Measurements from ENCODE around the gene TMEM54. TPM values are rescaled to one million over a fixed set of nuclear protein-coding genes. Genes with fewer than 3 reads are reported as not detected.

TMEM54 gene
- total RNA-seq, 1 donor from 2014 or later: 10.5 TPM

- DNase-seq: no peak
- intact Hi-C loops (cut with DNase I): loop anchor here (10.0 kb wide), 2 partner anchors 47 to 377 kb away; no protein-coding TSS in a partner anchor
- peak; percentile 15 for ATAC-seq (ENCODE audit: poor library complexity)
Observed at GRCh38 chr1:32871364-32872191, 29.6 kb downstream of the TMEM54 start.

GRCh38 chr1:32870615-32871363 is 30.4 kb downstream of the TMEM54 start, which contains the start of gene FNDC5:
Gene FNDC5, minus strand, starts transcription at chr1:32870912.
- ATAC-seq (ENCODE audit: poor library complexity) (peak; percentile 57), DNase-seq (no peak)
- intact Hi-C loops (cut with DNase I): loop anchor here (10.0 kb wide), 2 partner anchors 46 to 376 kb away; no protein-coding TSS in a partner anchor

- peak; percentile 22 for ATAC-seq (ENCODE audit: poor library complexity)
- DNase-seq: no peak
- intact Hi-C loops (cut with DNase I): loop anchor here (10.0 kb wide), 2 partner anchors 45 to 375 kb away; no protein-coding TSS in a partner anchor
Observed at GRCh38 chr1:32869923-32870614, 31.1 kb downstream of the TMEM54 start.

GRCh38 chr1:32868806-32869455 is 32.3 kb downstream of the TMEM54 start:
- no peak for ATAC-seq (ENCODE audit: poor library complexity)
- intact Hi-C loops (cut with DNase I): no loop called here
- DNase-seq: no peak

- DNase-seq (no peak), ATAC-seq (ENCODE audit: poor library complexity) (no peak)
- intact Hi-C loops (cut with DNase I): no loop called here
Observed at GRCh38 chr1:32868085-32868484, 33.1 kb downstream of the TMEM54 start.

GRCh38 chr1:32867671-32868070 is 33.5 kb downstream of the TMEM54 start:
- ATAC-seq (ENCODE audit: poor library complexity): no peak
- DNase-seq: no peak
- intact Hi-C loops (cut with DNase I): no loop called here

GRCh38 chr1:32867151-32867550 is 34.0 kb downstream of the TMEM54 start:
- DNase-seq (no peak), ATAC-seq (ENCODE audit: poor library complexity) (no peak)
- intact Hi-C loops (cut with DNase I): no loop called here

- ATAC-seq (ENCODE audit: poor library complexity) (peak; percentile 41), DNase-seq (no peak)
- intact Hi-C loops (cut with DNase I): no loop called here
Observed at GRCh38 chr1:32865639-32866405, 35.4 kb downstream of the TMEM54 start.

GRCh38 chr1:32864375-32865019 is 36.7 kb downstream of the TMEM54 start:
- ATAC-seq (ENCODE audit: poor library complexity) (peak; percentile 67), DNase-seq (no peak)
- intact Hi-C loops (cut with DNase I): no loop called here

- DNase-seq (no peak), ATAC-seq (ENCODE audit: poor library complexity) (peak; percentile 6)
- intact Hi-C loops (cut with DNase I): no loop called here
Observed at GRCh38 chr1:32863881-32864245, 37.3 kb downstream of the TMEM54 start.

- DNase-seq: no peak
- intact Hi-C loops (cut with DNase I): no loop called here
- ATAC-seq (ENCODE audit: poor library complexity): no peak
Observed at GRCh38 chr1:32863218-32863880, 37.8 kb downstream of the TMEM54 start.

- intact Hi-C loops (cut with DNase I): no loop called here
- ATAC-seq (ENCODE audit: poor library complexity) (no peak), DNase-seq (no peak)
Observed at GRCh38 chr1:32861904-32862695, 39.1 kb downstream of the TMEM54 start.

- ATAC-seq (ENCODE audit: poor library complexity) (no peak), DNase-seq (no peak)
- intact Hi-C loops (cut with DNase I): no loop called here
Observed at GRCh38 chr1:32860566-32860965, 40.6 kb downstream of the TMEM54 start.

GRCh38 chr1:32859915-32860314 is 41.3 kb downstream of the TMEM54 start:
- intact Hi-C loops (cut with DNase I): no loop called here
- ATAC-seq (ENCODE audit: poor library complexity) (no peak), DNase-seq (no peak)

GRCh38 chr1:32858791-32859190 is 42.4 kb downstream of the TMEM54 start:
- no peak for ATAC-seq (ENCODE audit: poor library complexity)
- intact Hi-C loops (cut with DNase I): no loop called here
- no peak for DNase-seq

- intact Hi-C loops (cut with DNase I): no loop called here
- no peak for DNase-seq
- no peak for ATAC-seq (ENCODE audit: poor library complexity)
Observed at GRCh38 chr1:32858136-32858535, 43.1 kb downstream of the TMEM54 start.
